Activated naive CD4-positive, alpha-beta T cell (primary cell): Measurements from ENCODE around the gene PTHLH.

Source experiments
- DNase-seq, 4 experiments: peaks; one replicate each; lab custom pipeline; 2025; lab: John Stamatoyannopoulos, UW

Gene PTHLH

DNA sequence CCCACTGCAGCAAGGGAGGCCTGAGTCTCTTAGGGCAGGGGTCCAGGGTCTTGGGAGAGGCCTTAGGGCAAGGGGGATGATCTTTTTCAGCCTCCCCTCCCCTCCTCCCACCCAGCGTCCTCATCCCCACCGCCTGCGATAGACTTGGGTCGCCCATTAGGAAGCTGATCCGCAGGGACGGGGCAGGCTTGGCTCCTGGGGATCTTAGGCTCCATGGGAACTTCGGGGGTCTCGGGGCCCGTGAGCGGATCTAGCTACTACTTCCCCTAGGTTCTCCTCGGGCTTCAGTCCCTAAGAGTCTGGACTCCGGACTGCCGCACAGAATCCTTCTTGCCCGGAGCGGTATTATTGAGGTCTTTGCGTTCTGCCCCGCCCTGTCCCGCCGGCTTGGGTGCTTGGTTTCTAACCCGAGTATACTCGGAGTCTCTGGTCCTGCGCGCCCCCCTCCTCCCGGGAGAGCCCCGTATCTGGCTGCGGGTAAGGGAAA is 2.2 kb upstream of the PTHLH start:
- no peak for DNase-seq

- DNase-seq, result no peak
Measured at GRCh38 chr12:27973487-27973890, 956 bp upstream of the PTHLH start.

DNA sequence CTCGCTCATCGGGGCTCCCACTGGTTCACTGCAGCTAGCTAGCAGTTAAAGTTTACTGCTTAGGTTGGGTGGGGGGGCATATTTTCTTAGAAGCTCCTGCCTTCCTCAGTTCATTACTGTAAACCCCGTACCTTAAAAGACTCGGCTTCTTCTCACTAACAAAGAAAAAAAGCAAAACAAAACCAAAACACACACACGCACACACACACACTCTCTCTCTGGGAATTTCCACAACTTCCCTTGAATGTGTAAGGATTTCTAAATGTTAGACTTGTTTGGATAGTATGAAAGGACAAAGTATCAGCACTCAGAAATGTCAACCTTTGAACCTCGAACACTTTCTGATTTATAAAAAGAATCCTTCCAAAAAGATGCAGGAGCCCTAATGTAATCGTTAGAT is 927 bp downstream of the PTHLH start:
- DNase-seq, result no peak

DNA sequence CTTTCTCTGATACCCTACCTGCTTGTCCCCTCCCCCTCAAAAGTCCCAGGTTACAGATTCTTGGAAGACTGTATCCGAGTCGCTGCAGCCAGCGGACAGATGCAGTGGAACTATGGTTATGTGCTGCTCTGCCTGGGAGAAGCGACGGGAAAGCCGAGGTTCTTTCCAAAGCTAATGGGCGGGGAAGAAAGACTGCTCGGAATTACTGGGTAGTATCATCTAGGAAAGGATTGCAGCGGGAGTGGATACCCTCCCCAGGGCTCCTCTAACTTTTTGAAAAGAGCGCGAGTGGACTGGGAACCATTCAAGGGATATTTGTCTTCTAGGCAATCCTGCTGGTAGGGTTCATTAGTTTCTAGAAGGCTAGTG is 1.4 kb downstream of the PTHLH start:
- DNase-seq, result no peak

- DNase-seq, result no peak
Measured at GRCh38 chr12:27970401-27971120, 2.0 kb downstream of the PTHLH start.

DNA sequence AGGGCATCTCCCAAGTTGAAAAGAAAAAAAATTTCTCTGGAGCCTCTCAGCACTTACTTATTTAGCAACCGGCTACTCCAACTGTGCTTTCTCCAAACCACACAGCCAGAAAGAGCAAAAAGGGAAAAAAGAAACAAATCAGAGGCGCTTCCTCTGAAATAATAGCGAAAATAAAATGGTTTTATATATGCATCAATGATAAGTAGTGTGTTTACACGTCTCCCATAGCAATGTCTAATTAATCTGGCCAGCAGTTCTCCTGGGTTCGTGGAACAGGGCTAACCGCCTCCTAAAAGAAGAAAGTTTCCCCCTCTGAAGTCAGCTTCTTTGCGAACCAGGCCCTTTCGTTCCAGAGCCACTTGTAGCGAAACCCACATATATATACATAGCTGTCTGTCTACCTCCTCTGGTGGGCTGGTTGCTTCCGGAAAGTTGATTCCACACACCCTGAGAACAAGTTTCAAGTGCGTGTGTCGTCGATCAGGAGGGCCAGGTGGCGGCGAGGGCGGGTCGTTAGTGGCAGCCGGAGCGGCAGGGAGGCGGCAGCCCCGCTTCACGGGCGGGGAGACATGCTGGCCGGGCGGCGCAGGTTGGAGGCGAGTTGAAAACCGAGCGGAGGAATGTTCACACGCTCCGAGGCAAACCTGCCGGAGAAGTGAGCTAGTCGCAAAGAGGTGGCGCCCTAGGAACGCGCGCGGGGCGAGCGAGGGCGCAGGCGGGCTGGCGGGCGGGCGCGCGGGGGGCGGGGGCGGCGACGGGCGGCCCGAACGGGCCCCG is 2.7 kb downstream of the PTHLH start:
- DNase-seq, result no peak

GRCh38 chr12:27968972-27969623 is 3.4 kb downstream of the PTHLH start:
- no peak for DNase-seq

GRCh38 chr12:27967551-27968054 is 4.9 kb downstream of the PTHLH start:
- DNase-seq, result no peak

DNA sequence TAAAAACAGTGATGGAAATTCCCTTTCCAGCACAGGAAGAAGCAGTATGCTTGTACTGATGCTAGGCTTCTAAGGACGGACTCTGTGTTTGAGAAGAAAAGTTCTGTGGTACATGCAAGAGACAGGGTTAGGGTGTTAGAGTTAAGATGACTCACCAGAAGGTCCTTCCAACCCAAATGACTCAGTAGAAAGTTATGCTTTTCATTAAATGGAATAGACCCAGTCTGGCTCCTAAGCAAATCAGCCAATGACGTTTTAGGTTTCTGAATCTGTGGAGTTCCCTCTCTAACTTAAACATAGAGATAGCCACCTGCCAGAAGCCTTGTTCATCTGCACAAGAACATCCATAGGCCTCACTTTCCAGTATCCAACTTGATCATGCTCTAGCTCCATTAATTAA is 5.7 kb downstream of the PTHLH start:
- DNase-seq, result no peak

DNA sequence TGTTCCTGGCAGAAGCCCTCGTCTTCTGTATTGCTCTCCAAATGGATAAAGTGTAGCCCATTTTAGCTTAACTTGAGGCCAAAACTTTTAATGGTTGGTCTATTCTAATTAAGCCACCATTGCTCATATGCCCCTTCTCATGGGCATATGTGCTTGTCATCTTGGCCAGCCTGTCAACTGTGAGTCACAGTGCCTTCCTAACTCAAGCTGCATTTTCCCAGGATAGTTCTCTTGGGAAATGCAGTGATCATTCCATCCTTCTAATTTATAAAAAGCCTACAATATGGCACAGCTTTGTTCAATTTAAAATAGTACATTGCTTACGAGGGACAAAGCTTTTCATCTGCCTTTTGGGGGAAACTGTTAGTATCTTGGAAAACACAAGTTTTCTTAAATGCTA is 6.6 kb downstream of the PTHLH start:
- DNase-seq, result no peak

DNA sequence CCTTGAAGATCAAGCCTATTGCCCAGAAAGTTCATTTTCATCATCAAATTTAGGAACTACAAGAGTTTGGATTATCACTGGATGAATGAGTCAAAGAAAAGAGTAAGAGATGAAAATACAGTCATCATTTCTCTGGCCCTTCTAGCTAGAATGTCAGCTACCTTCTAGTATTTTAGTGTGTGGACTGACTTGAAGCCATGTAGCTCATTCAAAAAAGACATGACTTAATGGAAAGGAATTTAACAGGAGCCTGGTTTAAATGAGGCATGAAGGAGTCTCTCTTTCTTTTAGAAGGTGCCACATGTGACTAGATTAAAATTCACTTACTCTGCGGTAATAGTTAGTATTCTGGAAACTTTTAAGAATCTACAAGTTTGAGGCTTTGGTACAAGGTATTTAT is 7.1 kb downstream of the PTHLH start:
- no peak for DNase-seq

DNA sequence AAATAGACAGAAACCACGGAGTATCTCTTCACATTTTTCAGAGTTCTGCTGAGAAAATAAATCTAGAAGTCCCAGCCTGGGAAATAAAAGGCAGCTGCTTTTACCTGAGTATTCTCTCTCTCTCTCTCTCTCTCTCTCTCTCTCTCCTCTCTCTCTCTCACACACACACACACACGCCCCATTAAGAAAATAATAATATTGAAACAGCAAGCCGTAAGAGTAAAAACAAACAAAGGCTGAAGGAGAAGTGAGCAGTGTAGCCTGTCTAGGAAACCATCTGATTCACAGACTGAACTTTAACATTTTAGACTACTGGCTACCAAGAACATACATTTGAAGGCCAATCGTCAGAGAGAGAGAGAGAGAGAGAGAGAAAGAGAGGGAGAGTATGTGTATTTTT is 8.4 kb downstream of the PTHLH start:
- DNase-seq, result no peak

DNA sequence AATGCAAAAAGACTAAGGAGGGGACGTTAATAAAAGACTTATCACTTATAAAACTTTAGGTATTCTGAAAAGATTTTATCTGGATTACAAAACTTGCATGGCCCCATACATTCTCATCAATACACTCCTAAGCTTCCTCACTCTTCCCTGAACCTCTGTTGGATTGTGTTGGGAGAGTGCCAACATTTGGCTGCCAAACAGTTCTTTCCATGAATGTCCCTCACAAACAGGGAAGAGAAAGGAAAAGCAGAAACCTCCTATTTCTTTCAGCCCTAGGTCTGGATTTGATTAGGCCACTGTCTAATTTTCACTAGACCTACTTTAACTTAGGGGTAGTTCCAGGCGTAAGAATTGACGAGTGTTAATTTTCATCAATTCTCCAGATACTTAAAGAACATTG is 11.7 kb downstream of the PTHLH start:
- no peak for DNase-seq

- DNase-seq, result no peak
Measured at GRCh38 chr12:27958675-27959074, 13.9 kb downstream of the PTHLH start.

DNA sequence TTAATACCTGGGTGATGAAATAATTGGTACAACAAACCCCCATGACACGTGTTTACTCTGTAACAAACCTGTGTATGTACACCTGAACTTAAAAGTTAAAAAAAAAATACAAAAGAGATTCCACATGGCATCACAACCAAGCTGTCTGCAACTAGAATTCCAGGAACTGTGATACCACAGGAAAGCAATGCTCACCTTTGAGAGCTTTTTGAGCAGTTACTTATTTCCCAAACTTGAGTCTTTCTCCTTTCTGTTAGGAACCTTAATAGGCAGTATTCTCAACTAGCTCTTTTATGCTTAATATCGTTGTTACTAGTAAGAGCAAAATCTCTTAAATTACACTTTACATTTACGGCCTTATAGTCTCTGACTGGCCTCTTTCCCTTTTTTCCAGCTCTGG is 15.2 kb downstream of the PTHLH start:
- DNase-seq, result no peak

GRCh38 chr12:27953817-27954216 is 18.7 kb downstream of the PTHLH start:
- DNase-seq, result no peak

- no peak for DNase-seq
Measured at GRCh38 chr12:27953348-27953747, 19.2 kb downstream of the PTHLH start.

GRCh38 chr12:27952510-27952909 is 20.0 kb downstream of the PTHLH start:
- DNase-seq, result no peak

GRCh38 chr12:27951898-27952297 is 20.6 kb downstream of the PTHLH start:
- no peak for DNase-seq

GRCh38 chr12:27946421-27946820 is 26.1 kb downstream of the PTHLH start:
- DNase-seq, result no peak

- peak; percentile 16 to 54 (median 46) for DNase-seq
Measured at GRCh38 chr12:27940756-27941402, 31.7 kb downstream of the PTHLH start.

DNA sequence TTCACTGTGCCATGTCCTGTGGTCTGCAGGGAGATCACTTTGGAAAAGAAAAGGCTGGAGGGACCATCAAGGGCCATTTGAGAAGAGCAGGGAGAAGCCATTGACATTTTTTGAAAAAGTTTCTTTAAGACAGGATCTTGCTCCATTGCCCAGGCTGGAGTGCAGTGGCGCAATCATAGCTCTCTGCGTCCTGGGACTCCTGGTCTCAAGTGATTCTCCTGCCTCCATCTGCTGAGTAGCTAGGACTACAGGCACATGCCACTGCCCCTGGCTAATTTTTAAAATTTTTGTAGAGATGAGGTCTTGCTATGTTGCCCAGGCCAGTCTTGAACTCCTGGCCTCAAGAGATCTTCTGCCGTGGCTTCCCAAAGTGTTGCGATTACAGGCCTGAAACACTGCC is 32.3 kb downstream of the PTHLH start:
- no peak for DNase-seq
